SK-N-SH treated with all-trans-retinoic acid at 6 μM for 48 hours (cell line): Measurements from ENCODE around the gene LRRFIP2.
"Not testable (repeated sequence)": the region's sequence is repeated elsewhere in the genome, so short reads cannot be mapped to it uniquely, and the experiment has no call there.

Experiments used
- ATAC-seq: fragments of 200-7000 bp; cut with Tn5 transposase; 3 replicates; pipeline ENCODE4 v1.9.1; 2020; ENCODE audit warnings: mild to moderate bottlenecking, moderate library complexity
- ARNTL ChIP-seq: fragments of 450-650 bp; formaldehyde crosslinking; IDR thresholded peaks from 2 replicates; pipeline ENCODE4 v1.5.0; 2020; ENCODE audit warnings: low read depth, mild to moderate bottlenecking, moderate library complexity, borderline replicate concordance
- BACH2 ChIP-seq: fragments of 250-450 bp; sonication (Bioruptor Pico); IDR thresholded peaks from 2 replicates; pipeline ENCODE4 v1.9.0; 2021; ENCODE audit warnings: mild to moderate bottlenecking, borderline replicate concordance
- CREB5 ChIP-seq: fragments of 250-450 bp; sonication (Bioruptor Pico); IDR thresholded peaks from 2 replicates; pipeline ENCODE4 v1.5.1; 2020; ENCODE audit warnings: low read depth, mild to moderate bottlenecking, moderate library complexity
- CSDC2 ChIP-seq: fragments of 250-450 bp; sonication (Bioruptor Pico); IDR thresholded peaks from 2 replicates; pipeline ENCODE4 v1.5.0; 2020; ENCODE audit warnings: mild to moderate bottlenecking, moderate library complexity
- CSRNP3 ChIP-seq: fragments of 250-450 bp; sonication (Bioruptor Pico); IDR thresholded peaks from 2 replicates; pipeline ENCODE4 v1.5.1; 2021; ENCODE audit warnings: mild to moderate bottlenecking, moderate library complexity
- ESRRG ChIP-seq: fragments of 250-450 bp; sonication (Bioruptor Pico); IDR thresholded peaks from 2 replicates; pipeline ENCODE4 v1.6.1; 2021; ENCODE audit warnings: mild to moderate bottlenecking
- GLIS3 ChIP-seq: fragments of 250-450 bp; sonication (Bioruptor Pico); IDR thresholded peaks from 2 replicates; pipeline ENCODE4 v1.5.0; 2020; ENCODE audit warnings: mild to moderate bottlenecking, moderate library complexity
- ISL1 ChIP-seq: fragments of 250-450 bp; sonication (Bioruptor Pico); IDR thresholded peaks from 2 replicates; pipeline ENCODE4 v2.1.2; 2022; ENCODE audit warnings: mild to moderate bottlenecking, moderate library complexity
- OSR1 ChIP-seq: fragments of 250-450 bp; sonication (Bioruptor Pico); IDR thresholded peaks from 2 replicates; pipeline ENCODE4 v1.8.0; 2022; ENCODE audit warnings: moderate library complexity, mild to moderate bottlenecking, inconsistent platforms
- PATZ1 ChIP-seq: fragments of 250-450 bp; sonication (Bioruptor Pico); IDR thresholded peaks from 2 replicates; pipeline ENCODE4 v1.8.0; 2020; ENCODE audit warnings: mild to moderate bottlenecking, moderate library complexity, borderline replicate concordance
- PPARA ChIP-seq: fragments of 250-450 bp; sonication (Bioruptor Pico); IDR thresholded peaks from 2 replicates; pipeline ENCODE4 v1.5.0; 2020; ENCODE audit warnings: mild to moderate bottlenecking, borderline replicate concordance
- RARB ChIP-seq: fragments of 250-450 bp; sonication (Bioruptor Pico); IDR thresholded peaks from 2 replicates; pipeline ENCODE4 v1.8.0; 2021; ENCODE audit warnings: mild to moderate bottlenecking, moderate library complexity
- SNAI2 ChIP-seq: fragments of 250-450 bp; sonication (Bioruptor Pico); IDR thresholded peaks from 2 replicates; pipeline ENCODE4 v1.5.0; 2020; ENCODE audit warnings: mild to moderate bottlenecking, moderate library complexity
- TCF4 ChIP-seq: fragments of 250-450 bp; sonication (Bioruptor Pico); IDR thresholded peaks from 2 replicates; pipeline ENCODE4 v1.8.0; 2021; ENCODE audit warnings: mild to moderate bottlenecking, moderate library complexity, borderline replicate concordance
- TOX ChIP-seq: fragments of 250-450 bp; sonication (Bioruptor Pico); IDR thresholded peaks from 2 replicates; pipeline ENCODE4 v1.8.0; 2021; ENCODE audit warnings: mild to moderate bottlenecking, moderate library complexity, borderline replicate concordance
- TSHZ2 ChIP-seq: fragments of 250-450 bp; sonication (Bioruptor Pico); IDR thresholded peaks from 2 replicates; pipeline ENCODE4 v1.5.0; 2020; ENCODE audit warnings: mild to moderate bottlenecking, moderate library complexity
- ZC3H10 ChIP-seq: fragments of 250-450 bp; sonication (Bioruptor Pico); IDR thresholded peaks from 2 replicates; pipeline ENCODE4 v1.5.1; 2021; ENCODE audit warnings: mild to moderate bottlenecking, moderate library complexity
- ZFP3 ChIP-seq: fragments of 250-450 bp; sonication (Bioruptor Pico); IDR thresholded peaks from 2 replicates; pipeline ENCODE4 v1.5.0; 2020; ENCODE audit warnings: mild to moderate bottlenecking, moderate library complexity
- ZFP30 ChIP-seq: fragments of 450-650 bp; formaldehyde crosslinking; IDR thresholded peaks from 2 replicates; pipeline ENCODE4 v1.5.0; 2022; ENCODE audit warnings: mild to moderate bottlenecking, moderate library complexity
- ZNF565 ChIP-seq: fragments of 450-650 bp; formaldehyde crosslinking; conservative IDR thresholded peaks from 2 replicates; pipeline ENCODE4 v1.5.0; 2020; ENCODE audit warnings: low read depth, mild to moderate bottlenecking, moderate library complexity
- ZNF8 ChIP-seq: fragments of 450-650 bp; formaldehyde crosslinking; IDR thresholded peaks from 2 replicates; pipeline ENCODE4 v1.5.0; 2020; ENCODE audit warnings: mild to moderate bottlenecking, moderate library complexity
- TF ChIP-seq, protein P1 (sequence below): fragments of 250-450 bp; sonication (Bioruptor Pico); IDR thresholded peaks from 2 replicates; pipeline ENCODE4 v1.8.0; 2021; ENCODE audit warnings: low read depth, mild to moderate bottlenecking, moderate library complexity, borderline replicate concordance

Gene LRRFIP2

DNA sequence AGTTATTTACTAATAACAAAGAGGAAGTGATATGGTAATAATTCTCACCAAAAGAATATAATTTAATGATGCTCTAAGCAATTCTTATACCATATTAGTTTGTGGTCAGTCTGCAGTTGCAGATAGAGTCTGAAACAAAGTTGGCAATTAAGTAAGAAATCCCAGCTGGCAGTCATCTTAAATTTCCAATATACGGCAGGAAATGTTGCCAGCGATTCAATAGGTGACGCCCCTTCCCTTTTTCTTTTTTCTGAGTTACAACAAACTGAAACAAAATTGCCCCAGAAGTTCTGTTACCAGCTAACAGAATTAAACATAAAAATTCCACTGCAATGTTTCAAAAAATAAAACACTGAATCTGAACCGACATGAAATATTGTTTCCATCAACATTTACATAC is 26.7 kb downstream of the LRRFIP2 start:
- ATAC-seq: no peak
- TF ChIP-seq ZFP30 (no peak), TCF4 (CRISPR knock-in tag) (no peak), PATZ1 (CRISPR knock-in tag) (no peak), CSRNP3 (CRISPR knock-in tag) (no peak), RARB (CRISPR knock-in tag) (no peak), ISL1 (CRISPR knock-in tag) (no peak), GLIS3 (CRISPR knock-in tag) (no peak), ESRRG (CRISPR knock-in tag) (no peak), CSDC2 (no peak), ZC3H10 (CRISPR knock-in tag) (no peak), OSR1 (CRISPR knock-in tag) (no peak), ZNF8 (CRISPR knock-in tag) (no peak), BACH2 (CRISPR knock-in tag) (no peak), ZFP3 (no peak), ARNTL (CRISPR knock-in tag) (no peak), TSHZ2 (CRISPR knock-in tag) (no peak), PPARA (CRISPR knock-in tag) (no peak), SNAI2 (CRISPR knock-in tag) (no peak)
- TF ChIP-seq, protein P1, sequence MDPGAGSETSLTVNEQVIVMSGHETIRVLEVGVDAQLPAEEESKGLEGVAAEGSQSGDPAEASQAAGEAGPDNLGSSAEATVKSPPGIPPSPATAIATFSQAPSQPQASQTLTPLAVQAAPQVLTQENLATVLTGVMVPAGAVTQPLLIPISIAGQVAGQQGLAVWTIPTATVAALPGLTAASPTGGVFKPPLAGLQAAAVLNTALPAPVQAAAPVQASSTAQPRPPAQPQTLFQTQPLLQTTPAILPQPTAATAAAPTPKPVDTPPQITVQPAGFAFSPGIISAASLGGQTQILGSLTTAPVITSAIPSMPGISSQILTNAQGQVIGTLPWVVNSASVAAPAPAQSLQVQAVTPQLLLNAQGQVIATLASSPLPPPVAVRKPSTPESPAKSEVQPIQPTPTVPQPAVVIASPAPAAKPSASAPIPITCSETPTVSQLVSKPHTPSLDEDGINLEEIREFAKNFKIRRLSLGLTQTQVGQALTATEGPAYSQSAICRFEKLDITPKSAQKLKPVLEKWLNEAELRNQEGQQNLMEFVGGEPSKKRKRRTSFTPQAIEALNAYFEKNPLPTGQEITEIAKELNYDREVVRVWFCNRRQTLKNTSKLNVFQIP (CRISPR knock-in tag): no peak

GRCh38 chr3:37146927-37147326 is 27.5 kb downstream of the LRRFIP2 start:
- ATAC-seq: not testable (repeated sequence)

GRCh38 chr3:37145611-37146010 is 28.8 kb downstream of the LRRFIP2 start:
- ATAC-seq: no peak
- TF ChIP-seq TCF4 (CRISPR knock-in tag): no peak
- no peak for TF ChIP-seq ISL1 (CRISPR knock-in tag)
- TF ChIP-seq RARB (CRISPR knock-in tag): no peak
- no peak for TF ChIP-seq ESRRG (CRISPR knock-in tag)
- TF ChIP-seq ZNF565 (CRISPR knock-in tag): no peak
- TF ChIP-seq OSR1 (CRISPR knock-in tag): no peak
- no peak for TF ChIP-seq PATZ1 (CRISPR knock-in tag)
- no peak for TF ChIP-seq CSRNP3 (CRISPR knock-in tag)
- TF ChIP-seq ZFP30: no peak
- TF ChIP-seq GLIS3 (CRISPR knock-in tag): no peak
- no peak for TF ChIP-seq TOX (CRISPR knock-in tag)
- TF ChIP-seq CREB5 (CRISPR knock-in tag): no peak
- TF ChIP-seq PPARA (CRISPR knock-in tag): no peak
- TF ChIP-seq, all 23 proteins: peak for 0
